PC-3 (cell line): Measurements from ENCODE around the gene LRRN4. TPM values are rescaled to one million over a fixed set of nuclear protein-coding genes. Genes with fewer than 3 reads are reported as not detected.

Experiments used
- ATAC-seq: fragments of 200-7000 bp; cut with Tn5 transposase; 2 replicates; pipeline ENCODE4 v1.9.1; 2020; ENCODE audit warnings: mild to moderate bottlenecking, moderate library complexity
- BruUV-seq: library from RNA; stranded (reverse); fragments of 400-500 nt; replicated peaks from 2 replicates; lab custom pipeline; 2021; lab: Mats Ljungman, UMichigan
- CTCF ChIA-PET: fragments of 300-600 bp; sonication (Branson Sonifier 250); formaldehyde crosslinking; loops from one replicate; lab custom pipeline; 2022; ENCODE audit warnings: antibody characterized with exemption; lab: Charles Lee
- POLR2A ChIA-PET: fragments of 300-600 bp; sonication (Branson Sonifier 250); formaldehyde crosslinking; loops from one replicate; lab custom pipeline; 2022; ENCODE audit warnings: antibody characterized with exemption; ENCODE audit not compliant: unreplicated experiment; lab: Charles Lee
- DNase-seq: peaks from one replicate; pipeline ENCODE4 v3.0.0-alpha.2; 2015
- H2AFZ ChIP-seq: fragments of 300-600 bp; sonication (generic); 2 replicates; pipeline ENCODE4 v1.6.0; 2016; ENCODE audit warnings: antibody characterized with exemption, low read length
- H3F3A ChIP-seq: fragments of 300-600 bp; sonication (generic); one replicate; pipeline ENCODE4 v1.6.0; 2017; ENCODE audit warnings: antibody characterized with exemption, low read length, control low read depth, mild to moderate bottlenecking; ENCODE audit not compliant: unreplicated experiment
- H3K27ac ChIP-seq: fragments of 300-600 bp; sonication (generic); 2 replicates; pipeline ENCODE4 v1.5.1; 2016; ENCODE audit warnings: mild to moderate bottlenecking, low read length
- H3K27me3 ChIP-seq: fragments of 300-600 bp; sonication (generic); 2 replicates; pipeline ENCODE4 v1.6.1; 2016; ENCODE audit warnings: low read length, mixed read lengths
- H3K36me3 ChIP-seq: fragments of 300-600 bp; sonication (generic); 2 replicates; pipeline ENCODE4 v1.6.1; 2016; ENCODE audit warnings: low read depth, mixed run types, low read length, mixed read lengths
- H3K4me1 ChIP-seq: fragments of 300-600 bp; sonication (generic); 2 replicates; pipeline ENCODE4 v1.5.1; 2016; ENCODE audit warnings: low read length; ENCODE audit not compliant: insufficient read depth
- H3K4me2 ChIP-seq: fragments of 300-600 bp; sonication (generic); 2 replicates; pipeline ENCODE4 v1.6.0; 2016; ENCODE audit warnings: low read length
- H3K4me3 ChIP-seq: fragments of 300-600 bp; sonication (generic); 2 replicates; pipeline ENCODE4 v1.5.1; 2016; ENCODE audit warnings: mild to moderate bottlenecking, low read length, mixed read lengths
- H3K79me2 ChIP-seq: fragments of 300-600 bp; sonication (generic); 2 replicates; pipeline ENCODE4 v1.6.1; 2017; ENCODE audit warnings: low read length, mixed read lengths
- H3K9ac ChIP-seq: fragments of 300-600 bp; sonication (generic); 2 replicates; pipeline ENCODE4 v1.6.0; 2016; ENCODE audit warnings: mild to moderate bottlenecking, low read length
- H3K9me2 ChIP-seq: fragments of 300-600 bp; sonication (generic); replicated peaks from 2 replicates; pipeline ENCODE4 v1.6.1; 2016; ENCODE audit warnings: mixed run types, low read length, mixed read lengths
- H3K9me3 ChIP-seq: fragments of 300-600 bp; sonication (generic); 2 replicates; pipeline ENCODE4 v1.6.1; 2016; ENCODE audit warnings: low read length, mixed read lengths
- H4K20me1 ChIP-seq: fragments of 300-600 bp; sonication (generic); 2 replicates; pipeline ENCODE4 v1.6.1; 2016; ENCODE audit warnings: low read length, mixed read lengths
- CTCF ChIP-seq: fragments of 300-600 bp; sonication (generic); conservative IDR thresholded peaks from 2 replicates; pipeline ENCODE4 v1.5.1; 2017; ENCODE audit warnings: antibody characterized with exemption, low read depth, mild to moderate bottlenecking, low read length
- EZH2 ChIP-seq: fragments of 300-600 bp; sonication (generic); IDR thresholded peaks from one replicate; pipeline ENCODE4 v1.6.1; 2017; ENCODE audit warnings: antibody characterized with exemption, mild to moderate bottlenecking, low read length; ENCODE audit not compliant: unreplicated experiment
- EZH2phosphoT487 ChIP-seq: fragments of 300-600 bp; sonication (generic); IDR thresholded peaks from 2 replicates; pipeline ENCODE4 v1.6.1; 2018; ENCODE audit warnings: mild to moderate bottlenecking, antibody characterized with exemption, low read length, borderline replicate concordance
- intact Hi-C: fragments of 100-400 bp; cut with micrococcal nuclease; formaldehyde crosslinking; loops from 2 replicates; pipeline ENCODE4 v1.9.0; 2023
- total RNA-seq: library from RNA; depleted of rRNA; stranded (reverse); fragments of >200 nt; gene quantifications from 2 replicates; pipeline ENCODE4 v1.2.3, GENCODE V29; 2014

Gene LRRN4
- total RNA-seq, 1 experiment from 2014 or later, result 0.44 TPM

- Histone ChIP-seq H3K4me1 (peaks cover 15% of the 10 kb centered on the region), H3K9me2 (no peaks in the 10 kb centered on the region), H3K9me3 (no peaks in the 10 kb centered on the region), H3K4me2 (no peak overlapping the region), H3K27ac (no peak overlapping the region), H2AFZ (no peak overlapping the region), H3K4me3 (no peak overlapping the region), H4K20me1 (peaks cover 20% of the 10 kb centered on the region), H3K27me3 (no peaks in the 10 kb centered on the region), H3K9ac (no peak overlapping the region), H3F3A (no peaks in the 10 kb centered on the region), H3K79me2 (peaks cover 77% of the 10 kb centered on the region), H3K36me3 (peaks cover 47% of the 10 kb centered on the region)
- DNase-seq, result no peak
- CTCF ChIA-PET, result no interaction called here
- POLR2A ChIA-PET, result no interaction called here
- ATAC-seq, result no peak
- BruUV-seq, result no TSS peak
- TF ChIP-seq EZH2 (no peak), EZH2phosphoT487 (no peak), CTCF (no peak)
- intact Hi-C loops, result no loop called here
Observed at GRCh38 chr20:6012179-6012578, 41.7 kb downstream of the LRRN4 start.

DNA sequence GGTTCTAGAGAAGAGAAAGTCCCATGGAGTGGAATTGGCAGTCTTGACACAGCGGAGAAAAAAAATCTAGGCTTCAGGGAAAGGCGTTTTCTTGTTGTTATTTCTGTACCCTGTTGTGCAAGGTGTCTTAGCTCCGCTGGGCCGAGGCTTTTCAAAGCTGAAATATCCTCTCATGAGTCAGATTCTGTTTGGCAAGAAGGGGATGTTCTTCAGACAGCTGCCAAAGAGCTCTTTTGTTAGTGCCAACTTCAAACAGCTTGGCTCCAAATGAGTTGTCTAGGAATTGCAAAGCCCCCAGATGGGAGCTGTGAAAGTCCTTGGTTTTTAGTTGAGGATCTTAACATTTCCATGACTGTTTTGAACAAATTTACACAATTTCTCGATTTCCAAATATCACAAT lies 45.6 kb downstream of the LRRN4 start:
- H3K9me2 ChIP-seq, result no peaks in the 10 kb centered on the region
- no peaks in the 10 kb centered on the region for H3K27me3 ChIP-seq
- H3K9ac ChIP-seq, result 0 out of 2 replicates have a peak overlapping the region, but pooled peaks have one; percentile 1
- no peaks in the 10 kb centered on the region for H3F3A ChIP-seq
- BruUV-seq, result no TSS peak
- no peak overlapping the region for H2AFZ ChIP-seq
- peak overlapping the region; percentile 96 for H3K4me3 ChIP-seq
- intact Hi-C loops, result loop anchor here (1.0 kb wide), 1 partner anchor 69 kb away; no protein-coding TSS in a partner anchor
- TF ChIP-seq EZH2 (no peak), EZH2phosphoT487 (no peak), CTCF (no peak)
- ATAC-seq (peak; percentile 36), DNase-seq (peak; percentile 92)
- H4K20me1 ChIP-seq, result peaks cover 24% of the 10 kb centered on the region
- POLR2A ChIA-PET, result interaction anchor here (0.7 kb wide), 1 partner anchor 11 kb away, joined by 11 read pairs; no protein-coding TSS in a partner anchor
- H3K36me3 ChIP-seq, result peaks cover 26% of the 10 kb centered on the region
- CTCF ChIA-PET, result no interaction called here
- H3K27ac ChIP-seq, result no peak overlapping the region; the same call in 1 of the 2 replicates
- H3K4me1 ChIP-seq, result peaks cover 23% of the 10 kb centered on the region
- no peaks in the 10 kb centered on the region for H3K9me3 ChIP-seq
- peak overlapping the region; percentile 92 for H3K4me2 ChIP-seq
- H3K79me2 ChIP-seq, result peaks cover 62% of the 10 kb centered on the region

DNA sequence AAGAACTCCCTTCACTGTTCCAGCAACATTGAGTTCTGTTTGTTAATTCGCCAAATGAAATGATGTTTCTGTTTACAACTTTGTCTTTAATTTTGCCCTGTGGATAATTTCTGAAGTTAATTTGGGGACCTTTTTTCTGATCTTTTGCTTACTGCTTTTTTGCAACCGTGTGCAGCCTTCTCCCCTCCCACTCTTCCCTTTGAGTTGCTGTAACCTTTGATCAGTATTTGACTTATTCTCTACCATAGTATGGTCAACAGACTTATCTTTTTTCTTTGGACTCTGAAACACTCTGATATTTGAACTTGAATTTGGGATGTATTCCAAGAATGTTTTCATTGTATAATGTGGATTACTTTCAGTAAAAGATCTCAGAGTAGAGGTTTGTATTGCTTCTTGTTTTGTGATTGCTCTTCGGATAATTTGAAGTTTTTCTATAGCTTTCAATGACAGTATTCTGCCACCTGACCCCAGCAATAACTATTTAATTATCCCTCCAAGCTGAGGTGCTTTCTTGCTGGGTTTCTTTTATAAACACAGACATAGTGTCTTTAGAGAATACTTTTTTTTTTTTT lies 46.2 kb downstream of the LRRN4 start:
- ATAC-seq (no peak), DNase-seq (peak; percentile 14)
- Histone ChIP-seq H3K4me1 (peaks cover 23% of the 10 kb centered on the region), H3K36me3 (peaks cover 24% of the 10 kb centered on the region), H3F3A (no peaks in the 10 kb centered on the region), H3K27me3 (no peaks in the 10 kb centered on the region), H3K9me2 (no peaks in the 10 kb centered on the region), H3K4me2 (peak overlapping the region; percentile 92), H2AFZ (no peak overlapping the region), H3K4me3 (peak overlapping the region; percentile 96), H3K9me3 (no peaks in the 10 kb centered on the region), H3K79me2 (peaks cover 60% of the 10 kb centered on the region), H3K27ac (no peak overlapping the region; the same call in 1 of the 2 replicates), H4K20me1 (peaks cover 24% of the 10 kb centered on the region), H3K9ac (peak overlapping the region; percentile 83)
- ChIA-PET CTCF (interaction anchor here (0.7 kb wide), 1 partner anchor 478 kb away, joined by 4 read pairs; no protein-coding TSS in a partner anchor), POLR2A (interaction anchor here (0.7 to 0.8 kb wide), 2 partner anchors 12 to 447 kb away, joined by 5 to 11 read pairs; no protein-coding TSS in a partner anchor)
- intact Hi-C loops, result loop anchor here (1.0 kb wide), 1 partner anchor 70 kb away; no protein-coding TSS in a partner anchor
- TF ChIP-seq EZH2phosphoT487, result no peak
- TF ChIP-seq CTCF, result no peak
- TF ChIP-seq EZH2, result no peak
- BruUV-seq, result no TSS peak
